Suppressor macrophage treated with lipopolysaccharide for 4 hours (primary cell): ENCODE data around the gene TMEM185A.
"Not testable (repeated sequence)": the region's sequence is repeated elsewhere in the genome, so short reads cannot be mapped to it uniquely, and the experiment has no call there.

Experiments used
- DNase-seq: peaks from one replicate; pipeline ENCODE4 v3.0.0-alpha.2; 2020

Gene TMEM185A

DNA sequence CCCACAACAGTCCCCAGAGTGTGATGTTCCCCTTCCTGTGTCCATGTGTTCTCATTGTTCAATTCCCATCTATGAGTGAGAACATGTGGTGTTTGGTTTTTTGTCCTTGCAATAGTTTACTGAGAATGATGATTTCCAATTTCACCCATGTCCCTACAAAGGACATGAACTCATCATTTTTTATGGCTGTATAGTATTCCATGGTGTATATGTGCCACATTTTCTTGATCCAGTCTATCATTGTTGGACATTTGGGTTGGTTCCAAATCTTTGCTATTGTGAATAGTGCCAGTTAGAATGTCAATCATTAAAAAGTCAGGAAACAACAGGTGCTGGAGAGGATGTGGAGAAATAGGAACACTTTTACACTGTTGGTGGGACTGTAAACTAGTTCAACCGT lies 11.9 kb downstream of the TMEM185A start:
- DNase-seq, result not testable (repeated sequence)

DNA sequence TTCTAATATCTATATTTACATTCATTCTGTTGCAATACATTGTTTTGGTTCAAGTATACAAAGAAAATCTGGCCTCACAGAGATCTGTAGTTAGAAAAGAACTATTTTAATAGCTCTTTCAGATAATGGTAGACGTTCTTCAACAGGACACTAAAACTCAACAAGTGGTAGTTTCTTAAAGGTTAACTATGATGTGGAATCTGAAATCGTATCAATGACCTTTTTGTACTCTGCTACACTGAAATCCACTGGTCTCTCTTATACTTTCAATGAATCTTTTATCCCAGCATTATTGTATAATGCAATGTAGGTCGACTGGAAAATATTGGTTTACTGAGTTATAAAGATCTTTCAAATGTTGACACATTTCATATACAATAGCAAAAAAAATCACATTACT lies 12.7 kb downstream of the TMEM185A start:
- no peak for DNase-seq

- DNase-seq, result no peak
Measured at GRCh38 chrX:149611623-149612175, 19.9 kb downstream of the TMEM185A start.

- no peak for DNase-seq
Measured at GRCh38 chrX:149610511-149610910, 21.1 kb downstream of the TMEM185A start.

- DNase-seq, result no peak
Measured at GRCh38 chrX:149607699-149608098, 23.9 kb downstream of the TMEM185A start.

GRCh38 chrX:149605248-149605885 lies 26.2 kb downstream of the TMEM185A start:
- DNase-seq, result not testable (repeated sequence)

GRCh38 chrX:149598603-149599002 lies 33.0 kb downstream of the TMEM185A start:
- DNase-seq, result not testable (repeated sequence)

DNA sequence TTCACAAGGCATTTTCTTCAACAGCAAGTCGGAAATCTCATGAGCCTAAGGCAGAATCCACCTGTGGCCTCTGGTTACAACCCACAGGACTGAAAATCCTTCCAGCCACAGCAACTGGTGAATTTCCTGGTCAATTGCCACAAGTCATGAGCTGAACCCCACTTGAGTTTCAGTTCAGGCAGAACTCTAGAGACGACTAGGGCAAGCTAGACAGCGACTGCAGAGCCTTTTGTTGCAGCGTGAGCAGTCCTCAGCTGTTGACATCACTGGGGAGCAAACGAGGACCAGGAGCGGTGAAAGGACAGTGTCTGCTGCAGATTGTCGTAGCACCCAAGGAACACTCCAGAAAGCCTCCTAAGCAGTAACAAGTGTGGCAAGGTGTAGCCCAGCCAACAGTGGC lies 35.6 kb downstream of the TMEM185A start:
- not testable (repeated sequence) for DNase-seq

GRCh38 chrX:149595214-149595613 lies 36.4 kb downstream of the TMEM185A start, which contains the start of gene HSFX2:
Gene HSFX2, minus strand, starts transcription at chrX:149595314. Its CDS starts 614 bp downstream, at chrX:149594700.
- DNase-seq, result not testable (repeated sequence)

GRCh38 chrX:149590993-149591392 lies 40.6 kb downstream of the TMEM185A start:
- not testable (repeated sequence) for DNase-seq

- not testable (repeated sequence) for DNase-seq
Measured at GRCh38 chrX:149587359-149587758, 44.2 kb downstream of the TMEM185A start, which contains the start of gene MAGEA9B. Gene MAGEA9B, minus strand, starts transcription at chrX:149587459. Its CDS starts 4,280 bp downstream, at chrX:149583179.

DNA sequence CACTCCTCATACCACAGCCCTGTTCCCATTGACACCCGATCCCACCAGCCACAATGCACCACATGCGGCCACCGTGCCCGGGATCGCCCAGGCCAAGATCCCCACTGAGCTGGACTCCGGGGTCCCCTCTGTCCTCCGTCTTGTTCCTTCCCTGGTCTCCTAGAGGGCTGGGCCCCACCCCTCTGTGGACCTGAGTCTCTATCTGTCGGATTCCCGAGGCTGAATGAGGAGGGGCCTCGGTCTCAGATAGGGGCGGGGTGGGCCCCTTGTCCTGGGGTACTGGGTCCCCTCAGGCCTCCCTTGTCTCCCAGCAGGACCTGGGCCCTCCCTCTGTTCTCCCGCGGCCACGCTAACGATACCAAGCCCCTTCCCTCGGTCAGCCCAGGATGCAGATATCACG lies 46.0 kb downstream of the TMEM185A start:
- not testable (repeated sequence) for DNase-seq

- DNase-seq, result not testable (repeated sequence)
Measured at GRCh38 chrX:149573456-149573855, 58.1 kb downstream of the TMEM185A start.

GRCh38 chrX:149572743-149573142 lies 58.8 kb downstream of the TMEM185A start:
- DNase-seq, result no peak

DNA sequence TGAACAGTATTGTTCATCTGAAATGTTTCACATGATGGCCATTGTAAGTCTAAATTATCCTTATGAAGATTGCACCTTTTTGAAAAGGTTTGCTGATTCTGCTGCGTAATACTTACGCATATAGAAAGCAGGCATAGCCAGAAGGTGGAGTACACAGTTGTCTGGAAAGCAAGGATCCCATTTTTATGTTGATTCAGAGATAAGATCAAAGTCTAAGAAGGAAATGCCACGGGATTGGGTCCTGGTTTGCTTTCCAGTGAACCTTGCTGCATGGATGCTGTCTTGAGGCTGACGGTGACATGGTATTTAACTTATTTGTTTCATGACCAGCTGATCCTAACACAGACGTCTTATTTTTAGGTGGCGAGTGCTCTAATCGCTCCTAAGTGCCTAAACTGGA lies 59.8 kb downstream of the TMEM185A start:
- no peak for DNase-seq

- DNase-seq, result peak; percentile 1
Measured at GRCh38 chrX:149570668-149571067, 60.9 kb downstream of the TMEM185A start.

- DNase-seq, result no peak
Measured at GRCh38 chrX:149569770-149570169, 61.8 kb downstream of the TMEM185A start.

DNA sequence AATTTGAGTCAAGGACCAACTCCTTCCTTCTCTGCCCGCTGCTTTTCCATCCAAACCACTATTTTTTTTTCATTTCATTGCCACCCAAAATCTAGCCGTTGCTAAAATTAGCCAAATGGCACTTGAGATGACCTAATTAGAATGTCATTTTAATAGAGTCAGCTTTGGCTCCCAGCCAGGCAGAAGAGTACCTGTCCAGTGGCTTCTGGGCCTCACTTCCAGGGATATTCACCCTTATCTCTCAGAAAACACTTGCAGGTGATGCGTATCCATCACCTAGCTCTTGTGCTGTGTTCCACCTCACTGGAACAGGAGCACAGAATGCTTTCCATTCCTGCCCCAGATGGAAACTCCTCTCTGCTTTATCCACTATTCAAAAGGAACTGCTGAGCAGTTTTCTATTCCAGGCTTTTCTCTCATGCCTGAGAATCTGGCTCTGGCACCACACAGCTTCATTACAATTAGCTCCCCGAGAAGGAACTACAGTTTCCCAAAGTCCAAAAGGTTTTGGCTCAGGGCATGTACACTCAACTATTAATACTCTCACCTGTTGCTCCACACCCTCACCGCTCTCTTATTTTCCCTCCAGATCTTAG lies 62.8 kb downstream of the TMEM185A start:
- no peak for DNase-seq

DNA sequence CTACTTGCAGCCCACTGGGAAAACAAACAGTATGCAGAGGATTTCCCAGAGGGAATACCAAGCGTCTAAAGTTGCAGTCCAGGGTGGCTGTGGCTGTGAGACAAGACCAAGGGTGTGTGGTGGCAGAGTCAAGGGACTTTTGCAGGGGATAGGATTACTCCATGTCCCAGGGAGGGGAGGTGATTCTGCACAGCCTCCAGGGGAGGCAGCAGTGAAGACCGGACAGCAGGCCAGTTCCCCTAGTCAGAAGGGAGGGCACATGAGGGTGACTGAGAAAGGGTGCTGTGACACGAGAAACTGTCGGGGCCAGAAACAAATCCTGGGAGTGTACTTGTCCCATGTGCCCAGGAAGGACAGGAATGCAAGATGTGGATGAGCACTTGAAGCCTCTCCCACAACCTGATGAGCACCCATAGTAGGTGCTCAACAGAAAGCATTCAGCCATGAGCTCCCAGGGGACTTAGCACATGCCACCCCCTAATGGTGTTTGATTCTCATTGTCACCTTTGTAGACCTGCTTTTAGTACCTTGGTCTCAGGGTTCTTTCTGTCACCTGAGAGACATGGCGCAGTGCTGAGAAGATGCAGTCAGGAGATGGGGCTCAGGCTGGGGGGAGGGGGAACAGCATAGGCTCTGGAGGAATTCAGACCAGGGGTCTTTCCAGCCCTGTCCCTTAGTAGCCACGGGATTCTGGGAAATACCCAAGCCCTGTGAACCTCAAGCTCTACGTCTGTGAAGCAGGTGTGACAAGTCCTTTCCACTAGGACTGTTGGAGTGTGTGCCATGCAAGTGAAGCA lies 63.8 kb downstream of the TMEM185A start:
- no peak for DNase-seq

DNA sequence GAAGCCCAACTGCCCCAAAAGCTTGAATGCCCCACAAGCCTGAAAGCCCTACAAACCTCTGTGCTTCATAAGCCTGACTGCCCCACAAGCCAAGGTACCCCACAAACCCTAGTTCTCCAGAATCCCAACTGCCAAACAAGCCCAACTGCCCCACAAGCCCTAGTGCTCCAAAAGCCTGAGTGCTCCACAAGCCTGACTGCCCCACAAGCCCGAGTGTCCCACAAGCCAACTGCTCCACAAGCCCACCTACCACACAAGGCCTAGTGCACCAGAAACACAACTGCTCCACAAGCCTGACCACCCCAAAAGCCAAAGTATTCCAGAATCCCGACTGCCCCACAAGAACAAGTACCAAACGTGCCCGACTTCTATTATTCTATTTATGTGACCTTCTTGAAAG lies 68.2 kb downstream of the TMEM185A start:
- no peak for DNase-seq

DNA sequence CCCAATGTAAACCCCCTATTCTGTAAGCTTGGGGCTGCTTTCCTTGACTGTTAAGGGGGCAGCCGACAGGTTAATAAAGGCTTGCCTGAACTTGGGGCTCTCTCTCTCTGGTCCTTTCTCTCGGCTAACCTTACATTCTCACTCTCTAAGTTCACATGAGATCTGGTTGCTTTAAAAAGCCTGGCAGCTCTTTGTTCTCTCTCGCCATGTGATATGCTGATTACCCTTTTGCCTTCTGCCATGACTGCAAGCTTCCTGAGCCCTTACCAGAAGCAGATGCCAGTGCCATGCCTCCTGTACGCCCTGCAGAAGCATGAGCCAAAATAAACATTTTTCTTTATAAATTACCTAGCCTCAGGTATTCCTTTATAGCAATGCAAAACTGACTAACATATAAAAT lies 76.3 kb downstream of the TMEM185A start:
- DNase-seq, result not testable (repeated sequence)

GRCh38 chrX:149551939-149552248 lies 79.7 kb downstream of the TMEM185A start:
- not testable (repeated sequence) for DNase-seq

DNA sequence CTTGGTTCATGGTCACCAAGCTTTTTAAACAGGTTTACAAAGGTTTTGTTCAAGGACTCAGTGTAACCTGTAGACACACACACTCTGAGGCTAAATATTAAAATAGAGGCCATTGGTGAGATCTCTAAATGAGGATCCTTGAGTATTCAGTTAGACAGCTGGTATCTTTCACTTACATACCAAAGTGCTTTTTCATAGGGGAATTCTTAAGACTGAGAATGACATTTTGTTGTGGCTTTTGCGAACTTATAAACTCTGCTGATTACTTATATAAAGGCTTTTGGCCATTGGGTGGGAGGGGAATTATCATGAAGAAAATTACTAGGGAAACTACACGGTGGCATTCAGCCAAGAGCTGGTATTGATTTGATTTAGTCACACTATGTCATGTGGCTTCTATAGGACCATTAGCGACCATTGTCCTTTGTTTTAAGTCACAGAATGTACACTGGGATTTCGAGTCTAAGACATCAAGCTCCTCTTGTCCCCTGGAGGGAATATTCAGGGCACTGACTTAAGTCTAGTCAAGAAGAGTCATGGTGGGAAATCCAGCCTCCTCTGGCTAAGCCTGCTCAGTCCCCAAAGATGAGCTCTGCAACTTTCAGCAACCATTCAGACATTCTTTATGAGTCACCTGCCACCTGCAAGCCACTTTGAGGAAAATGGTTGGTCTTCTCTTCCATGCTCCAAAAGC lies 80.2 kb downstream of the TMEM185A start:
- not testable (repeated sequence) for DNase-seq
